Fibroblast of the conjunctiva (primary cell): ENCODE results near the gene ANO4.
"Not testable (repeated sequence)": the region's sequence is repeated elsewhere in the genome, so short reads cannot be mapped to it uniquely, and the experiment has no call there.

Experiments used
- DNase-seq: peaks from one replicate; pipeline ENCODE4 v3.0.0-alpha.2; 2010; ENCODE audit warnings: low read depth

Gene ANO4

GRCh38 chr12:100953677-100954076 is 159.1 kb downstream of the ANO4 start:
- no peak for DNase-seq

GRCh38 chr12:100954118-100954517 is 159.5 kb downstream of the ANO4 start:
- DNase-seq = no peak

- no peak for DNase-seq
Observed at GRCh38 chr12:100955139-100955538, 160.6 kb downstream of the ANO4 start.

DNA sequence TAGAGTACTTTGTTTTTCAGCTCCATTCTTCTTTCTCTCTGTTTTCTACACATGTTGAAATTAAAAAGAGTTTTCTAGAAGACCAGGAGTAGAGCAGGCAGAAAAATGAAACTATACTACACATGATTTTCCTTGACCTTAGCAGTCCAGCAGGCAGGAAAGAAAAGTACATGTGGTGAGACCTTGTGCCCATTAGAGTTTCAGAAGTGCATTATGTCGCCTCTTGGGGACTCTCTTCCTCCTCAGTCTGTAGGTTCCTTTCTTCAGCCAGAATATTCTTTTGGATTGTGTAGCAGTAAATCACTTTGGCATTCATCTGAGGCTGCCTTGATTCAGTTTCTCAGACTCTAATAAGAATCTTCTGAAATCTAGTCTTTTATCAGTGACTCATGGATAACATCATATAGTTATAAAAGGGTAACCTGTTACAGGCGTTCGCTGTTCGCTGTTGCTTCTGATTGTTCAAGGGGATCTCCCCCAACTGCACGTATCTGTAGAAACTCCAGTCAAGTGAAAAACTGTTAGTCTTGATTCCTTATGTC is 161.8 kb downstream of the ANO4 start:
- DNase-seq = no peak

DNA sequence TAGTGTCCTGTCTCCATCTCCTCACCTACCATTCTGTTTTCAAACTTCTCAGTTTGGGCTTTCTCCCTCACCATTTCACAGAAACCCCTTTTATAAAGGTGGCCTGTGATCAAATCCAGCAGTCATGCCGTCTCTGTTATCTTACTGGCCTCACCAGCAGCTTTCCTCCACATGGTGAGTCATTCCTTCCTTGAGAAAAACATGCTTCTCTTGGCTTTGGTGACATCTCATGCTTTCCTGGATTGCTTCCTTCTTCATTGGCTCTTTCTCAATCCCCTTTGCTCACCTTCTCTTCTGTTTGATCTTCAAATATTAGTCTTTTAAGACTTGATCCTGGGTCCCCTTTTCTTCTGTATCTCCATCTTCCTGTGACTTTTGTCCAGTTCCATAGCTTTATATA is 164.9 kb downstream of the ANO4 start:
- no peak for DNase-seq

DNA sequence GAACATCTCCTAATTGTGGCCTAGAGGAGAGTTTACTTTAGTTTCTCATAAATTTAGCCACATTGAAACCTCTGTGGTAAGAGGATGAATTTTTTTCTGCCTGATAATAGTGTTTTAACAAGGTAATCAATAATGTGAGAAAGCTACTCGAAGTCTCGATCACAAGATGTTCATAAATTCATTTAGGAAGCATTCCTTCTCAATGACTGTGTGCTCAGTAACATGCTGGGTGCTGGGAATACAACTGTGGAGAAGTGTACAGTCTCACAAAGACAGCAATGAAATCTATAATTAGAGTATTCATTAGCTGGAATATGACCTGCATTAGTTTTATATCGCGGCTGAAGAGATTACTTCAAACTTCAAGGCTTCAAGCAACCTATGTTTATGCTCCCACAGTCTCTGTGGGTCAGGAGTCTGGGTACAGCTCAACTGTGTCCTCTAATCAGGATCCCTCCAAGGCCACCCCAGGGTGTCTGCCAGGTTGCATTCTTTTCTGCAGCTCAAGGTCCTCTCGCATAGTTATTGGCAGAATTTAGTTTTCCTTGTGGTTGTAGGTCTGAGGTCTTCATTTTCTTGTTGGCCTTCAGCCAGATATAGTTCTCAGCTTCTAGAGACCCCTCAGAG is 167.6 kb downstream of the ANO4 start:
- DNase-seq = no peak

GRCh38 chr12:100963381-100963780 is 168.8 kb downstream of the ANO4 start:
- DNase-seq = no peak

DNA sequence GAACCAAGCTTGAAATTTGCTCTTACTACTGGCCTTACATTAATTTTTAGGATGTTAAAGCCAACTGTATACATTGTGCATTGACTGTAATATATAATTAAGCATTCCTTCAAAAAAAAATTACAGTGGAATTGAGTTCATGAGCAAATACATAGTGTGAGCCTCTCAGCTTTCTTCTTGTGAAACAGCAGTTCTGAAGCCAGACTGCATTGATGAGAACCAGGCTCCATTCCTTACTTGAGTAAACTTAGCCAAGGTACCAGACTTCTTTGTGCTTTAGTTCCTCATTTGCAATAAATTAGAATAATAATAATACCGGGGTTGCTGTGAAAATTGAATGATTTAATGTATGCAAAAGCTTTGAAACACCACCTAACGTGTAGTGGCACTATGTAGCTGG is 169.5 kb downstream of the ANO4 start:
- DNase-seq = no peak

DNA sequence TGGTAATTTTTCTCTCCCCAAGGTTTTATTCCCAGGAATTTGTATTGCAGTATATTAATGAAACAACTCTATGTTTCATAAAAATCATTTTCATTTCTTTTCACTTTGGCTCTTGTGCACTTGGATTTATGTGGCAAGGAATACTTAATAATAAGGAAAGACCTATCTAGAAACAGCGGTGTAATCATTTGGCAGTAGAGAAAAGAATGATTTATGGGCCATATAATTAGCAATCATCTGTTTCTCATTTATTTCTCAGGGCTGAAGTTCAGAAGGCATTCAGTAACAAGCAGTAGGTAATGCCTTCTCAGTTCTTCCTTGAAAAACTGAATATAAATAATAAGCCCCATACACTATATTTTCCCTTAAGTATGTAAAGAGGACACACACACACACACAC is 172.6 kb downstream of the ANO4 start:
- DNase-seq = no peak

GRCh38 chr12:100970894-100971293 is 176.3 kb downstream of the ANO4 start:
- DNase-seq = no peak

DNA sequence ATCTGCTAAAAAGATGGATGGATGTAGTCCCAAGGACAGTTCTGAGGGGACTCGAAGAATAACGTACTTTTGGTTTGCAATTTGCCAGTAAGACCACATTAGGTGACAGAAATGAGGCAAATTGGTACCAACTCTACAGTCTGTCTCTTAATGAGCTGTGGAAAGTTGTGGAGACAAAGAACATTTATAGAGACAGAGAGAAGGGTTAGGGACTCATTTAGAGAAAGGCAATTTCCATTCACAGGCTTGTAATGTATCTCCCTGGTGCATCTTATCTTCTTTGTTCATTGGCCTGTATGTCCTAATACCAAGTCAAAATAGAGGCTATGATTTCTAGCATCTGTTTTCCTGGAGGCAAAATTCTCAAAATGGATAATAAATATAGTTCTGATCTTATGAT is 177.5 kb downstream of the ANO4 start:
- DNase-seq = no peak

DNA sequence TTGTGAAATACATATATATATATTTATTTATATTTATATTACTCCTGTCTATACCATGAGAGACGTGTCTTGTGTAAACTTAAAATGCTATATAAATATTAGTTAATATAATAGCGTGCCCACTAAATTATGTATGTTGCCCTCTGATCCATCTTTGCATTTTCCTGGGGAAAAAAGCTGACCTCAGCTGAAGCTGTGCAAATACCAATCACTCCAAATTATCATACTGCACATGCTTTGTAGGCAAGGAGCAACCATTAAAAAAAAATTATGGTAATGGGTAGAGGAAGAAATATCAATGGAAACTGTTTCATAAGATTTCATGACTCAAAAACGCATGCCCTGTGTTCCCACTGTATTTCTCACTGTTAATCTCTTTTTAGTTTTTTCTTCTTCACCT is 179.8 kb downstream of the ANO4 start:
- DNase-seq = no peak

- DNase-seq = no peak
Observed at GRCh38 chr12:100974747-100975146, 180.2 kb downstream of the ANO4 start.

DNA sequence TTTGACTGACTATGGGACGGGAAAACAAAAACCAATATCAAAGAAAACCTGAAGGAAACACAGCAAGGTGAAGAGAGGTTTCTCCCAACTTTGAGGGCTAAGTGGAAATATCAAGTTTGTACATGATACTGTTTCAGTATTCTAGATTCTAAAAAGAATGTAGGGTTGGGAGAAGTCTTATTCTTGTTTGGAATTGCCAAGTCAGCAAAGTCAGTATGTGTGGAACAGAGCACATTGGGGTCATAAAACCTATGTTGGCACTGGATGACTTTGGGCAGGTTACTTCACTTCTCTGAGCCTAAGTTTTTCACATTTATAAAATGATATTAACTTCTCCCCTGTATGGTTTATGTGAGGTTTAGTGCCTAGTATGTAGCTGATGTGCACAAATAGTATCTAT is 182.2 kb downstream of the ANO4 start:
- DNase-seq = no peak

GRCh38 chr12:100980856-100981255 is 186.3 kb downstream of the ANO4 start:
- DNase-seq = no peak

DNA sequence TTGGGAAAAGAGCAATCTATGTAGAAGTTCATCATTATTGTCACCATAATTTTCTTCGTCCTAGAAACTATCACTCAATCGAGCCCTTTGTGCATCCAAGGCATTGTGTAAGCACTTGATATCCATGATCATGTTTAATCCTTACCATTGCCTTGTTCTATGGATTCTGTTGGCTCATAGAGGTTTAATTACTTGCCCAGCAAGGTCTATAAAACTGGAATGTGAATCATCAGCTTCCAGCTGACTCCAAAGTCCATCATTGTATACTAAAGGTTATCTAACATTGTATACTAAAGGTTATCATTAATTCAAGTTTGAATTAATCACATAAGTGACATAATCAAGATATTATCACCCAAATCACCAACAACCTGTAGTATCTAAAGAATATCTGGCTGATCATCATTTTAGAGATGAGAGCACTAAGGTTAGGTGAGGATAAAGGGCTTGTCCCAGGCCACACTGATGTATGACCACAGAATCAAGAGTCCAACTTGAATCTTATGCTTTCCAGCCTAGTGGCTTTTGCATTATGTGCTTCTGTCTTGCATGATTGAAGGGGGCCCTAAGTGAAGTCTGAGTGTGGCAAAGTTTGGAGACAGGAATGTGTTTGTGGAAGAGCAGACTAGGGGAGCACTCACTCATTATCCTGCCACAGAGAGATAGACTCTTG is 188.1 kb downstream of the ANO4 start:
- DNase-seq = no peak

DNA sequence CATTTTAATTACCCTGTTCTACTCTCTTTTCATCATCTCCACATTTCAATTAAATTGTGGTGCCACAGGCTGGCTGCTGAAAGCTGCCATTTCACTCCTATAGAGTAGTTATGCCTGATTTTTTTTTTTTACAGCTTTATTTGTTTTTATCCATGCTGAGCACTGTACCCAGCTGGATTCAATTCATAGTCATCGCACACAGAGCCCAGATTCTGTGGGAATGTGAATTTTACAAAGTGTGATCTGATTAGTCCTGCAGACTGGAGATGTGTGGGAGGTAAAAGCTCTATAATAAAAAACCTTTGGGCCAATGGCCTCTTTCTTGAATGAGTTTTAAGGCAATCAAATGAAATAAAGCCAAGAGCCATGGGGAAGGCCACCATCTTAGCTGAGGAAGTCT is 190.2 kb downstream of the ANO4 start:
- DNase-seq = no peak

DNA sequence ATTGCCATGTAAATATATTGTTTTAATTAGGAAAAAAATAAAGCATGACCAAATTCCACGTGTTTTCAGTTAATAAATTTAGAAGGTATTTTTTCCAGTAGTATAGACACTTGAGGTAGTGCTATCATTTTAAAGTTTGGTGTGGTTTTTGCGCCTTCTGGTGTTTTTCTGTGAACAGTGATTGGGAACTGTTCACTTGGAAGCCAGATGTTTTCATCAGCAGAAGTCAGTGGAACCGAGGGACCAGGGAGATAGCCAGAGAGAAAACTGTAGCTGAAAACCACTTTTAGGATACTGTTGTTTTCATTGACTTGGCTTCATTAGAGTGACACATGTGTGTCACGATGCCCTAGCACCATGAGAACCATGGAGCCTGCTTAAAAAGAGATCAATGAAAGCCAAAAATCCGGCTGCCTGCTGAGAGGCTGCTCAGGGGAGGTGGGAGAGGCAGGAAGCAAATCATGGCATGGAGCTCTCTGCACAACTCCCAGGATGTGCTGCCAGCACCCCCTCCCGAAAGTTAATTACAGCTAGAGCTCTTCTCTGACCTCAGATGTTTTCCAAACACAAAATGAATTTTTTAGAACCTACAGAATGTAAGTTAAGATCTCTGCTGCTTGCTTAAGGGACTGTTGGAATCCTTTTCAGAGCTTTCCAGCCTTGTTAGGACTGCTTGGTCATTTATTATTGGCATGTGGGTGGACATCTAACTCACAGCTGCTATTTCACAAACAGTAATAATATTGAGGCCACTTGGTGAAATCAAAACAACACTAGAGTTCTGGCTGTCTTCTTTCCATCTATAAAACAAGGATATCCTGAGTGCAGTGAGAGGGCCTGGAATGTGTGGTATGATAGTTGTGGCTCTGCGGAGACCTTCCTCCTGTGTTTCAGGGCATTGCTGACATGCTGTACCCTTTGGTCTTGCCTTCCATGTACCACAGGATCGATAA is 192.3 kb downstream of the ANO4 start:
- DNase-seq = no peak

DNA sequence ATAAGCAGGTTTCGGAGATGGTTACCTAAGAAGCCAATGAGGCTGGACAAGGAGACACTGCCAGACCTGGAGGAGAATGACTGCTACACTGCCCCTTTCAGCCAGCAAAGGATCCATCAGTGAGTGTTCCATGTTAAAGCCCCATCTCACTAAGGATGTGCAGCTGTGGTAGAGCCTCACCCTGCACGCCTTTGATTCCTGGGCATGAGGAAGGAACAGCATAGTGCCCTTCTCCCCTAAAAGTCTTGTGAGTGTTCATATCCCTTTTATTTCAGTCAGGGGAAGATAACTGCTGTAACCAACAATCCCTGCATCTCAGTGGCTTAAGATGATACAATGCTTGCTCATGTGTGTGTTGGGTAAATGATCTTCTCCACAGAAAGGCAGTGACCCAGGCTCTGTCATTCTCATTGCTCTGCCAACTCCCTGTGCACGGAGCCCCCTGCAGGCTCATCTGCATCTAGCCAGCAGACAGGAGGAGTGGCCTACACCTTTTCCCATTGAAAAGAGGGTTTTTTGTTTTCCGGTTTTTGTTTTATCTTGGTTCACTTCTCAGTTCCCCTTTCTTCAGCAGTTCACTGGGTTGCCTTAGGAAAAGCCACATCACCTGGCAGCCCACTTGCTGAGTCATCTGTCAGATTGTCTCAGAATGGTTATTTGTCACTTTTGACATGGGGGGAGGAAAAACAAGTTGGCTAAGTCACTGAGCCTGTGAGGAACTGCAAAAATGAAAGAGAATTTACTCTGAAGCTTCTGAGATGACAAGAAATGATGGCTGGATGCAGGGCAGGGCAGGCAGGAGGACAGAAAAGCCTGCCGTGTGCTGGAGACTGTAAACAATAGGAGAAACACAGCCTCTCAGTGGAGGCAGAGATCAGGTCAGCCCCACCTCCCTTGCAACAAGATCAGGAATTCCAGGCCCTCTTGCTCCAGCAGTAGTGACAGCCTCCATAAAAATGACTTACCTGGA is 193.3 kb downstream of the ANO4 start:
- DNase-seq = no peak

DNA sequence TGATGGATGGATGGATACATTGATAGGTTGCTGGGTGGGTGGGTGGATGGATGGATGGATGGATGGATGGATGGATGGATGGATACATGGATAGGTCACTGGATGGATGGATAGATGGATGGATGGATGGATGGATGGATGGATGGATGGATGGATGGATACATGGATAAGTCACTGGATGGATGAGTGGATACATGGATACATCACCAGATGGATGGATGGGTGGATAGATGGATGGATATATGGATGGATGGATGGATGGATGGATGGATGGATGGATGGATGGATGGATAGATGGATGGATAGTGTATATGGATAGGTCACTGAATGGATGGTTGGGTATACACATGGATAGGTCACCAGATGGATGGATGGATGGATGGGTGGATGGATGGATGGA is 194.9 kb downstream of the ANO4 start:
- DNase-seq = not testable (repeated sequence)

- DNase-seq = no peak
Observed at GRCh38 chr12:100991102-100991501, 196.5 kb downstream of the ANO4 start.

- no peak for DNase-seq
Observed at GRCh38 chr12:100992194-100992593, 197.6 kb downstream of the ANO4 start.
